Lower leg skin (tissue), 4 donors: ENCODE data around the gene APOBEC3F. TPM values are rescaled to one million over a fixed set of nuclear protein-coding genes. Genes with fewer than 3 reads are reported as not detected.

Experiments used
- DNase-seq, 2 donors: peaks; one replicate each; pipeline ENCODE4 v3.0.0-alpha.2; 2019; ENCODE audit warnings: low spot score in 2 of 2
- H3K4me3 ChIP-seq: fragments of 200-600 bp; sonication (generic); 2 replicates; pipeline ENCODE4 v1.5.1; 2017; ENCODE audit warnings: mild to moderate bottlenecking, low read depth; ENCODE audit not compliant: poor library complexity, severe bottlenecking
- CTCF ChIP-seq, 3 donors: fragments of 450-650 bp; IDR thresholded peaks; one replicate each; pipeline ENCODE4 v1.5.1; 2016; ENCODE audit warnings: antibody characterized with exemption in 3 of 3, mild to moderate bottlenecking in 3 of 3, moderate library complexity in 2 of 3
- POLR2A ChIP-seq, 2 donors: fragments of 450-650 bp; IDR thresholded peaks; one replicate each; pipeline ENCODE4 v1.6.1; 2016 to 2017; ENCODE audit warnings: antibody characterized with exemption in 2 of 2, mild to moderate bottlenecking in 1 of 2, moderate library complexity in 1 of 2
- WGBS, 2 donors: methylation state at CpG; one replicate each; pipeline ENCODE4 v1.1.5; 2018; 5-methylcytosine and 5-hydroxymethylcytosine counted together
- intact Hi-C: fragments of 100-400 bp; cut with DNase I; formaldehyde crosslinking; loops from one replicate; pipeline ENCODE4 v1.15.0; 2023; ENCODE audit warnings: low total_unique reads
- total RNA-seq, 4 donors: library from RNA; depleted of rRNA; stranded (reverse); fragments of >200 nt; gene quantifications; one replicate each; pipeline ENCODE4 v1.1.0, GENCODE V29; 2016

Gene APOBEC3F
- total RNA-seq, 4 donors from 2014 or later = 0.30 to 4.0 (median 0.86) TPM; not detected in 1

- H3K4me3 ChIP-seq = no peak overlapping the region
- no peak for DNase-seq
- intact Hi-C loops = no loop called here
- WGBS, 2 donors = 52 to 56% methylated on average over 14 of the region's 15 CpGs
- TF ChIP-seq POLR2A (IDR thresholded peaks at IDR 0.05) (no peak), CTCF (IDR thresholded peaks at IDR 0.05) (no peak)
Observed at GRCh38 chr22:39090426-39091064, 49.9 kb downstream of the APOBEC3F start.

- 84 to 86% methylated on average over 23 of the region's 23 CpGs for WGBS, 2 donors
- intact Hi-C loops = no loop called here
- DNase-seq = no peak
- H3K4me3 ChIP-seq = no peak overlapping the region
- TF ChIP-seq POLR2A (IDR thresholded peaks at IDR 0.05) = no peak
- no peak for TF ChIP-seq CTCF (IDR thresholded peaks at IDR 0.05)
Observed at GRCh38 chr22:39091126-39092081, 50.7 kb downstream of the APOBEC3F start.

- H3K4me3 ChIP-seq = no peak overlapping the region
- 66 to 68% methylated on average over 8 of the region's 8 CpGs for WGBS, 2 donors
- TF ChIP-seq CTCF (IDR thresholded peaks at IDR 0.05) (no peak), POLR2A (IDR thresholded peaks at IDR 0.05) (no peak)
- no peak for DNase-seq
- intact Hi-C loops = no loop called here
Observed at GRCh38 chr22:39092111-39092862, 51.6 kb downstream of the APOBEC3F start.

GRCh38 chr22:39094717-39095389, 54.2 kb downstream of the APOBEC3F start:
- 87 to 90% methylated on average over 14 of the region's 14 CpGs for WGBS, 2 donors
- intact Hi-C loops = no loop called here
- DNase-seq = no peak
- no peak overlapping the region for H3K4me3 ChIP-seq
- TF ChIP-seq POLR2A (IDR thresholded peaks at IDR 0.05) = no peak
- no peak for TF ChIP-seq CTCF (IDR thresholded peaks at IDR 0.05)

- TF ChIP-seq CTCF (IDR thresholded peaks at IDR 0.05) (no peak), POLR2A (IDR thresholded peaks at IDR 0.05) (no peak)
- H3K4me3 ChIP-seq = no peak overlapping the region
- intact Hi-C loops = no loop called here
- WGBS, 2 donors = 84 to 93% methylated on average over 3 of the region's 3 CpGs
- no peak for DNase-seq
Observed at GRCh38 chr22:39095971-39096370, 55.3 kb downstream of the APOBEC3F start.
